ENCODE results near the gene NAA35. TPM values are rescaled to one million over a fixed set of nuclear protein-coding genes. Genes with fewer than 3 reads are reported as not detected.
"Not testable (repeated sequence)": the region's sequence is repeated elsewhere in the genome, so short reads cannot be mapped to it uniquely, and the experiment has no call there.

The NAA35 gene
- polyA plus RNA-seq, 1 donor, result 22.1 TPM

- no peaks in the 10 kb centered on the region for H3K9me3 ChIP-seq (ENCODE audit: control insufficient read depth, low read depth, low read length)
Measured at GRCh38 chr9:85909390-85909789, 31.6 kb upstream of the NAA35 start.

GRCh38 chr9:85914108-85914507 lies 26.8 kb upstream of the NAA35 start:
- no peaks in the 10 kb centered on the region for H3K4me1 ChIP-seq (ENCODE audit: control insufficient read depth, insufficient read depth, low read length)
- no peak overlapping the region for H3K27ac ChIP-seq (ENCODE audit: low read length)
- no peaks in the 10 kb centered on the region for H3K9me3 ChIP-seq (ENCODE audit: control insufficient read depth, low read depth, low read length)
- no peak overlapping the region for H3K4me3 ChIP-seq (ENCODE audit: low read length)
- no peak for DNase-seq
- H3K36me3 ChIP-seq (ENCODE audit: control insufficient read depth, insufficient read depth, low read length), result no peaks in the 10 kb centered on the region
- no peaks in the 10 kb centered on the region for H3K27me3 ChIP-seq (ENCODE audit: control insufficient read depth, insufficient read depth, low read length)

More at GRCh38 chr9:85909390-85909789, 31.6 kb upstream of the NAA35 start:
- no peak for DNase-seq
- H3K4me1 ChIP-seq (ENCODE audit: control insufficient read depth, insufficient read depth, low read length), result no peaks in the 10 kb centered on the region
- no CpG with 5 or more reads among the region's 1 CpG for WGBS (ENCODE audit: insufficient coverage, low lambda C conversion rate)
- H3K27me3 ChIP-seq (ENCODE audit: control insufficient read depth, insufficient read depth, low read length), result no peaks in the 10 kb centered on the region
- H3K27ac ChIP-seq (ENCODE audit: low read length), result no peak overlapping the region
- H3K36me3 ChIP-seq (ENCODE audit: control insufficient read depth, insufficient read depth, low read length), result no peaks in the 10 kb centered on the region
- no peak overlapping the region for H3K4me3 ChIP-seq (ENCODE audit: low read length)

GRCh38 chr9:85917756-85918155 lies 23.2 kb upstream of the NAA35 start:
- Histone ChIP-seq H3K9me3 (ENCODE audit: control insufficient read depth, low read depth, low read length) (no peaks in the 10 kb centered on the region), H3K36me3 (ENCODE audit: control insufficient read depth, insufficient read depth, low read length) (no peaks in the 10 kb centered on the region), H3K4me3 (ENCODE audit: low read length) (no peak overlapping the region), H3K27me3 (ENCODE audit: control insufficient read depth, insufficient read depth, low read length) (no peaks in the 10 kb centered on the region), H3K27ac (ENCODE audit: low read length) (no peak overlapping the region), H3K4me1 (ENCODE audit: control insufficient read depth, insufficient read depth, low read length) (no peaks in the 10 kb centered on the region)
- 89% methylated on average over 1 of the region's 7 CpGs for WGBS (ENCODE audit: insufficient coverage, low lambda C conversion rate)
- no peak for DNase-seq

- H3K36me3 ChIP-seq (ENCODE audit: control insufficient read depth, insufficient read depth, low read length), result no peaks in the 10 kb centered on the region
- WGBS (ENCODE audit: insufficient coverage, low lambda C conversion rate), result no CpG with 5 or more reads among the region's 5 CpGs
Measured at GRCh38 chr9:85925493-85925892, 15.5 kb upstream of the NAA35 start.

GRCh38 chr9:85927076-85927475 lies 13.9 kb upstream of the NAA35 start:
- H3K27me3 ChIP-seq (ENCODE audit: control insufficient read depth, insufficient read depth, low read length), result no peaks in the 10 kb centered on the region
- H3K4me1 ChIP-seq (ENCODE audit: control insufficient read depth, insufficient read depth, low read length), result no peaks in the 10 kb centered on the region
- H3K4me3 ChIP-seq (ENCODE audit: low read length), result no peak overlapping the region
- no peak overlapping the region for H3K27ac ChIP-seq (ENCODE audit: low read length)
- WGBS (ENCODE audit: insufficient coverage, low lambda C conversion rate), result 100% methylated on average over 1 of the region's 2 CpGs
- H3K9me3 ChIP-seq (ENCODE audit: control insufficient read depth, low read depth, low read length), result no peaks in the 10 kb centered on the region
- no peak for DNase-seq
- no peaks in the 10 kb centered on the region for H3K36me3 ChIP-seq (ENCODE audit: control insufficient read depth, insufficient read depth, low read length)

More at GRCh38 chr9:85925493-85925892, 15.5 kb upstream of the NAA35 start:
- no peaks in the 10 kb centered on the region for H3K9me3 ChIP-seq (ENCODE audit: control insufficient read depth, low read depth, low read length)
- DNase-seq, result no peak
- no peak overlapping the region for H3K4me3 ChIP-seq (ENCODE audit: low read length)
- H3K27ac ChIP-seq (ENCODE audit: low read length), result no peak overlapping the region
- H3K4me1 ChIP-seq (ENCODE audit: control insufficient read depth, insufficient read depth, low read length), result no peaks in the 10 kb centered on the region
- no peaks in the 10 kb centered on the region for H3K27me3 ChIP-seq (ENCODE audit: control insufficient read depth, insufficient read depth, low read length)

GRCh38 chr9:85931495-85931894 lies 9.5 kb upstream of the NAA35 start:
- no peak for DNase-seq

GRCh38 chr9:85935950-85936349 lies 5.0 kb upstream of the NAA35 start:
- 100% methylated on average over 1 of the region's 14 CpGs for WGBS (ENCODE audit: insufficient coverage, low lambda C conversion rate)
- DNase-seq; H3K4me3 ChIP-seq (ENCODE audit: low read length); H3K36me3 ChIP-seq (ENCODE audit: control insufficient read depth, insufficient read depth, low read length); H3K27ac ChIP-seq (ENCODE audit: low read length); H3K27me3 ChIP-seq (ENCODE audit: control insufficient read depth, insufficient read depth, low read length); H3K4me1 ChIP-seq (ENCODE audit: control insufficient read depth, insufficient read depth, low read length); H3K9me3 ChIP-seq (ENCODE audit: control insufficient read depth, low read depth, low read length): not testable (repeated sequence)

More at GRCh38 chr9:85931495-85931894, 9.5 kb upstream of the NAA35 start:
- Histone ChIP-seq H3K27ac (ENCODE audit: low read length) (no peak overlapping the region), H3K4me3 (ENCODE audit: low read length) (no peak overlapping the region), H3K9me3 (ENCODE audit: control insufficient read depth, low read depth, low read length) (no peaks in the 10 kb centered on the region), H3K4me1 (ENCODE audit: control insufficient read depth, insufficient read depth, low read length) (no peaks in the 10 kb centered on the region), H3K27me3 (ENCODE audit: control insufficient read depth, insufficient read depth, low read length) (no peaks in the 10 kb centered on the region), H3K36me3 (ENCODE audit: control insufficient read depth, insufficient read depth, low read length) (no peaks in the 10 kb centered on the region)
- 100% methylated on average over 1 of the region's 2 CpGs for WGBS (ENCODE audit: insufficient coverage, low lambda C conversion rate)

GRCh38 chr9:85940275-85940831 lies 593 bp upstream of the NAA35 start:
- Histone ChIP-seq H3K4me3 (ENCODE audit: low read length) (peak overlapping the region; percentile 85), H3K36me3 (ENCODE audit: control insufficient read depth, insufficient read depth, low read length) (peaks cover 9% of the 10 kb centered on the region), H3K9me3 (ENCODE audit: control insufficient read depth, low read depth, low read length) (no peaks in the 10 kb centered on the region), H3K27ac (ENCODE audit: low read length) (peak overlapping the region; percentile 98), H3K4me1 (ENCODE audit: control insufficient read depth, insufficient read depth, low read length) (peaks cover 14% of the 10 kb centered on the region), H3K27me3 (ENCODE audit: control insufficient read depth, insufficient read depth, low read length) (no peaks in the 10 kb centered on the region)
- WGBS (ENCODE audit: insufficient coverage, low lambda C conversion rate), result 100% methylated on average over 3 of the region's 13 CpGs
- DNase-seq, result no peak

- no peaks in the 10 kb centered on the region for H3K27me3 ChIP-seq (ENCODE audit: control insufficient read depth, insufficient read depth, low read length)
- no peak for DNase-seq
- peaks cover 14% of the 10 kb centered on the region for H3K4me1 ChIP-seq (ENCODE audit: control insufficient read depth, insufficient read depth, low read length)
- WGBS (ENCODE audit: insufficient coverage, low lambda C conversion rate), result no CpG with 5 or more reads among the region's 15 CpGs
- peaks cover 14% of the 10 kb centered on the region for H3K36me3 ChIP-seq (ENCODE audit: control insufficient read depth, insufficient read depth, low read length)
- no peaks in the 10 kb centered on the region for H3K9me3 ChIP-seq (ENCODE audit: control insufficient read depth, low read depth, low read length)
- H3K4me3 ChIP-seq (ENCODE audit: low read length), result peak overlapping the region; percentile 85
- H3K27ac ChIP-seq (ENCODE audit: low read length), result peak overlapping the region; percentile 89
Measured at GRCh38 chr9:85941622-85941940, 635 bp downstream of the NAA35 start.

- peak in 1 of 2 donors; percentile 16 for DNase-seq
- Histone ChIP-seq H3K27me3 (ENCODE audit: control insufficient read depth, insufficient read depth, low read length) (no peaks in the 10 kb centered on the region), H3K9me3 (ENCODE audit: control insufficient read depth, low read depth, low read length) (no peaks in the 10 kb centered on the region), H3K4me3 (ENCODE audit: low read length) (peak overlapping the region; percentile 85), H3K4me1 (ENCODE audit: control insufficient read depth, insufficient read depth, low read length) (peaks cover 11% of the 10 kb centered on the region), H3K36me3 (ENCODE audit: control insufficient read depth, insufficient read depth, low read length) (peaks cover 17% of the 10 kb centered on the region), H3K27ac (ENCODE audit: low read length) (peak overlapping the region; percentile 89)
- WGBS (ENCODE audit: insufficient coverage, low lambda C conversion rate), result 41% methylated on average over 3 of the region's 8 CpGs
Measured at GRCh38 chr9:85941966-85942912, 1.3 kb downstream of the NAA35 start.
